SKM-1 treated with dmso at 0.1 percent for 144 hours (cell line): ENCODE data around the gene TMED5.

Experiments used
- DNase-seq: peaks from one replicate; lab custom pipeline; 2025; ENCODE audit not compliant: unreplicated experiment; lab: John Stamatoyannopoulos, UW

The TMED5 gene

DNA sequence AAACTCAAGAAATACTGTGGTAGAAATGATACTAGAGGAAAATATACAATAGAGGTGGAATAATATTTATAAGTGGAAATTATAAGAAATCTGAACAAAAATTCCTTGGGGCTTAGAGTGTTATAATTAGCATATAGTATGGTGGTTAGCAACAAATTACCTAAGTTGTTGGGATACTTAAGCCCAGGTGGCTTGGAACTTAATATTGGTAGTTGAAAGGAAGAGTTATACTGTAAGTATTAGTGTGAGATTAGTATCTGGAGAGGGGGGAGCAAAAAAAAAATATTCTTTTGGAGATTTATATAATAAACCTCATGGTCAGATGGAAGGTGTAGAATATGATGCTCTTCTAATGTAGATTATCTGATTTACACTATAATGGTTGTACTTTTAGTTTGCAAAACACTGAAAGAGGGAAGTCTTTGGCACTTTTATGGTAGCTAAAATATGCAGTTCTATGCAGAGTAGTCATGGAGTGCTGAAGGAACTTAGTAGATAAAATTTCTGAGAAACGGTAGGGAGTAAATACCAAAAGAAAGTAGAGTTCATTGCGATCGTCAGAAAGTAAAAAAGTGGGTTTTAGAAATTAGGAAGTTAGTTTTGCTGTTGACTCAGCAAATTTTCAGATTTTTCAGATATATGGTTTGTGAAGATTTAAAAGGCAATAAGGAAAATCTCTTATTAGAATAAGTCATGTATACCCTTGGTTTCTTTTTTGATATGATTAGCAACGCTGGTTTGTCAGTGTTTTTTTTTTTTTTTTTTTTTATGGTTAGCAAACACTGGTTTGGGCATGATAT, 55.5 kb downstream of the TMED5 start:
- no peak for DNase-seq

DNA sequence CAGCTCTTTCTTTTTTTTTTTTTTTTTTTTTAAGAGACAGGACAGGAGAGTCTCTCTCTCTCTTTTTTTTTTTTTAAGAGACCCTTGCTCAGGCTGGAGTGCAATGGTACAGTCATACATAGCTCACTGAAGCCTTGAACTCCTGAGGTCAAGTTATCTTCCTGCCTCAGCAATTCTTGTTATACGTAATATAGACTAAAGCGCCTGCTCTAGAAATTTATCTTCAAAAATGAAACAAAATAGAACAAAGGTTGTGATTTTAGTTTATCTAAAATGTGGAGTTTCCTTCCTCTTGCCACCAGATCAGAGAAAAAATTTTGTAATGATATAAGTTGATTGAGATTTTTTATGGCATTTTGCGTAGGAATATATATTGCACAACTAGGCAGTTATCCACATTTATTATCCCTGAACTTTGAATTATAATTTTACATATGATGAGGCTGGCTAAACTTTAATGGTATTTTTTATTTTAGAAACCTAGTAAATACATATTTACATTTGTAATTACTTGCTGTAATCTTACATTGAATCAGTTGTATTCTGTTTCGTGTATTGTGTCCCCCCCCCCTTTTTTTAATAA, 56.9 kb downstream of the TMED5 start:
- no peak for DNase-seq

GRCh38 chr1:93120614-93121013, 59.6 kb downstream of the TMED5 start:
- no peak for DNase-seq

GRCh38 chr1:93114391-93114790, 65.8 kb downstream of the TMED5 start:
- no peak for DNase-seq

GRCh38 chr1:93113127-93113526, 67.1 kb downstream of the TMED5 start:
- DNase-seq: no peak

- DNase-seq: no peak
Measured at GRCh38 chr1:93111561-93111960, 68.7 kb downstream of the TMED5 start.

GRCh38 chr1:93111065-93111464, 69.1 kb downstream of the TMED5 start:
- no peak for DNase-seq

DNA sequence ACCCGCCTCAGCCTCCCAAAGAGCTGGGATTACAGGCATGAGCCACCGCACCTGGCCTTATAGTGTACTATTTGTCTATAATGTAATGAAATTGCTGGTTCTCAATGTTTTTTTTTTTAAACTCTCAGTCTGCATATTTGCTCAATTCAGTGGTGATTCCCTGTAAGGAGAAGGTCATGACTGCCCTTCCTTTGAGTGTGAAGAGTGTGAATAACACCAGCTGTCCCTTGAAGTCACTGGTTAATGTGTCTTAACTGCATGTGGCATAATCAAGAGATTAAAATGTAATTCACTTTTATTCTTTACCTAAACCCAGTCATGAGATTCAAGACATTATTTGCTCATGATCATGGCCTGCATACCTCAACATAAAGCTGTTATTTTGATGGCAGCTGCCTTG, 70.6 kb downstream of the TMED5 start:
- DNase-seq: no peak

- DNase-seq: no peak
Measured at GRCh38 chr1:93108335-93108734, 71.9 kb downstream of the TMED5 start.

GRCh38 chr1:93107395-93107794, 72.8 kb downstream of the TMED5 start:
- no peak for DNase-seq

- DNase-seq: no peak
Measured at GRCh38 chr1:93106226-93106625, 74.0 kb downstream of the TMED5 start.

- DNase-seq: no peak
Measured at GRCh38 chr1:93102142-93102541, 78.1 kb downstream of the TMED5 start.
